Endodermal cell (in vitro differentiated cells): ENCODE results near the gene KCNIP4. TPM values are rescaled to one million over a fixed set of nuclear protein-coding genes. Genes with fewer than 3 reads are reported as not detected.

ENCODE experiments used
- DNase-seq: peaks from one replicate; pipeline ENCODE4 v3.0.0-alpha.2; 2017
- H3K27ac ChIP-seq: 2 replicates; pipeline ENCODE4 v1.5.1; 2013; ENCODE audit warnings: mild to moderate bottlenecking, low read depth, low read length, moderate library complexity
- H3K27me3 ChIP-seq: 2 replicates; pipeline ENCODE4 v1.6.1; 2013; ENCODE audit warnings: mild to moderate bottlenecking, low read length, moderate library complexity; ENCODE audit not compliant: insufficient read depth, control insufficient read depth, poor library complexity, severe bottlenecking
- H3K36me3 ChIP-seq: 2 replicates; pipeline ENCODE4 v1.7.0; 2013; ENCODE audit warnings: mild to moderate bottlenecking, low read length, moderate library complexity; ENCODE audit not compliant: control insufficient read depth, insufficient read depth
- H3K4me1 ChIP-seq: one replicate; pipeline ENCODE4 v1.7.0; 2013; ENCODE audit warnings: low read length; ENCODE audit not compliant: control insufficient read depth, insufficient read depth
- H3K4me3 ChIP-seq: 2 replicates; pipeline ENCODE4 v1.5.1; 2013; ENCODE audit warnings: mild to moderate bottlenecking, low read length, moderate library complexity
- H3K9ac ChIP-seq: 2 replicates; pipeline ENCODE4 v1.6.1; 2013; ENCODE audit warnings: mild to moderate bottlenecking, low read length, moderate library complexity; ENCODE audit not compliant: poor library complexity, severe bottlenecking; ENCODE audit errors: extremely low read depth
- H3K9me3 ChIP-seq: 2 replicates; pipeline ENCODE4 v1.6.1; 2013; ENCODE audit warnings: mild to moderate bottlenecking, low read length, moderate library complexity; ENCODE audit not compliant: control insufficient read depth
- H3K27ac Mint-ChIP-seq: 2 replicates; pipeline ENCODE4 v1.8.0; 2020; ENCODE audit warnings: mixed read lengths
- H3K27me3 Mint-ChIP-seq: 2 replicates; pipeline ENCODE4 v1.8.0; 2021; ENCODE audit warnings: mild to moderate bottlenecking, mixed read lengths; ENCODE audit not compliant: insufficient read depth
- H3K36me3 Mint-ChIP-seq: 2 replicates; pipeline ENCODE4 v1.8.0; 2020; ENCODE audit warnings: low read depth, mixed read lengths
- H3K4me1 Mint-ChIP-seq: 2 replicates; pipeline ENCODE4 v1.8.0; 2020; ENCODE audit warnings: mixed read lengths
- H3K4me3 Mint-ChIP-seq: 2 replicates; pipeline ENCODE4 v1.8.0; 2020; ENCODE audit warnings: mild to moderate bottlenecking, moderate library complexity, mixed read lengths
- H3K9me3 Mint-ChIP-seq: 2 replicates; pipeline ENCODE4 v1.8.0; 2020; ENCODE audit warnings: mild to moderate bottlenecking, mixed read lengths
- WGBS, 2 experiments: methylation state at CpG; one replicate each; pipeline versions ENCODE4 v1.1.5 to v1.1.7; 2013; ENCODE audit warnings: missing lambda C conversion rate in 2 of 2, mixed read lengths in 1 of 2; ENCODE audit not compliant: insufficient coverage in 1 of 2, insufficient read length in 1 of 2; 5-methylcytosine and 5-hydroxymethylcytosine counted together
- total RNA-seq, 2 donors: library from RNA; stranded (reverse); fragmentation: NEBNext Ultra II Directional in 1 of 2; extraction: Animal tissue kit (Norgen Biotek cat#: 25700) in 1 of 2; gene quantifications; 2 replicates in 1 of 2; 3 replicates in 1 of 2; pipeline ENCODE4 v1.2.1, GENCODE V29; 2021
- TF ChIP-seq, protein P1 (sequence below): fragments of 200-600 bp; sonication (generic); conservative IDR thresholded peaks from 2 replicates; pipeline ENCODE4 v1.5.0; 2021; ENCODE audit warnings: antibody characterized with exemption, mild to moderate bottlenecking

Gene KCNIP4
- total RNA-seq, 2 donors from 2014 or later: not detected

DNA sequence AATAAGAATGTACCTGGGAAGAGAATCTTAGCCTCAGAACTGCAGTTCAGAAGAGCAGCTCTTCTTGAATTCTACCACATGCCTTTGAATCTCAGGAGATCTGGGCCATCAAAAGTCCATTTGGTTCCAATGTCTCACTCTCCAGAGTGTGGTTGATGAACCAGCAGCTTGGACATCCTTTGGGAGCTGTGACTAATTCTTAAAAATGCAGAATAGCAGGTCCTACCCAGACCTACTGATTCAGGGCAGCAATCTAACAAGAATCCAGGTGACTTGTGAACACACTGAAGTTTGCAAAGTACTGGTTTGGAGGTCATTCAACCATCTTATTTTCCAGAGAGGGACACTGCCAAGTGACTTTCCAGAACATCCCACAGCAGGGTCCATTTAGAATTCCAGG is 1003.6 kb downstream of the KCNIP4 start:
- no peak overlapping the region for H3K27ac ChIP-seq

DNA sequence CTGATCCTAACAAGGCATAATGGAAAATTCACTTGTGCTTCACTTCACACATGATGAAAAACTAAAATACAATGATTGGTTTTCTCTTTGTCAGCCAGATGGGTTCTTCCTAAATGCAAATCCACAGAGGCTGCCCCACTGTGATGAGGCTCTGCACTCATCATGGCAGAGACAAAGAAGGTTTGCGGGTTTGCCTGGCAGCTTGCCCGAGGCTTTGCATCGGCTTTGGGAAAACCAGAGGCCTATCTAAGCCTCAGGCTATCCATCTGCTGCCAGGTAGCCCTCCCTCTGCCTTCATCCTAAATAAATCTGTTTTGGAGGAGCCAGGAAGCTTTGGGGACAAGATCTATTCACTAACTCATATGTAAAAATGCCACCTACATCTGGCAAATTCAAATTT is 1004.1 kb downstream of the KCNIP4 start:
- DNase-seq: no peak
- Mint-ChIP-seq H3K4me1 (no peaks in the 10 kb centered on the region), H3K9me3 (no peaks in the 10 kb centered on the region), H3K27me3 (no peaks in the 10 kb centered on the region), H3K27ac (no peak overlapping the region), H3K36me3 (no peaks in the 10 kb centered on the region), H3K4me3 (no peak overlapping the region)
- no peak overlapping the region for H3K4me3 ChIP-seq
- 93% methylated on average over 3 of the region's 3 CpGs; no CpG with 5 or more reads in 1 of the 2 experiments for WGBS, 2 experiments
- no peak overlapping the region for H3K27ac ChIP-seq
- TF ChIP-seq, protein P1, sequence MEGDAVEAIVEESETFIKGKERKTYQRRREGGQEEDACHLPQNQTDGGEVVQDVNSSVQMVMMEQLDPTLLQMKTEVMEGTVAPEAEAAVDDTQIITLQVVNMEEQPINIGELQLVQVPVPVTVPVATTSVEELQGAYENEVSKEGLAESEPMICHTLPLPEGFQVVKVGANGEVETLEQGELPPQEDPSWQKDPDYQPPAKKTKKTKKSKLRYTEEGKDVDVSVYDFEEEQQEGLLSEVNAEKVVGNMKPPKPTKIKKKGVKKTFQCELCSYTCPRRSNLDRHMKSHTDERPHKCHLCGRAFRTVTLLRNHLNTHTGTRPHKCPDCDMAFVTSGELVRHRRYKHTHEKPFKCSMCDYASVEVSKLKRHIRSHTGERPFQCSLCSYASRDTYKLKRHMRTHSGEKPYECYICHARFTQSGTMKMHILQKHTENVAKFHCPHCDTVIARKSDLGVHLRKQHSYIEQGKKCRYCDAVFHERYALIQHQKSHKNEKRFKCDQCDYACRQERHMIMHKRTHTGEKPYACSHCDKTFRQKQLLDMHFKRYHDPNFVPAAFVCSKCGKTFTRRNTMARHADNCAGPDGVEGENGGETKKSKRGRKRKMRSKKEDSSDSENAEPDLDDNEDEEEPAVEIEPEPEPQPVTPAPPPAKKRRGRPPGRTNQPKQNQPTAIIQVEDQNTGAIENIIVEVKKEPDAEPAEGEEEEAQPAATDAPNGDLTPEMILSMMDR: no peak
- no peak overlapping the region for H3K9ac ChIP-seq
- no peaks in the 10 kb centered on the region for H3K4me1 ChIP-seq
- no peaks in the 10 kb centered on the region for H3K36me3 ChIP-seq
- H3K27me3 ChIP-seq: no peaks in the 10 kb centered on the region
- no peaks in the 10 kb centered on the region for H3K9me3 ChIP-seq

More for the DNA sequence above, 1003.6 kb downstream of the KCNIP4 start:
- H3K27me3 ChIP-seq: no peaks in the 10 kb centered on the region
- Mint-ChIP-seq H3K36me3 (no peaks in the 10 kb centered on the region), H3K9me3 (no peaks in the 10 kb centered on the region), H3K27ac (no peak overlapping the region), H3K4me3 (no peak overlapping the region), H3K4me1 (no peaks in the 10 kb centered on the region), H3K27me3 (no peaks in the 10 kb centered on the region)
- H3K4me1 ChIP-seq: no peaks in the 10 kb centered on the region
- no peaks in the 10 kb centered on the region for H3K36me3 ChIP-seq
- TF ChIP-seq, protein P1: no peak
- H3K9me3 ChIP-seq: no peaks in the 10 kb centered on the region
- no peak overlapping the region for H3K4me3 ChIP-seq
- no peak for DNase-seq
- no peak overlapping the region for H3K9ac ChIP-seq

DNA sequence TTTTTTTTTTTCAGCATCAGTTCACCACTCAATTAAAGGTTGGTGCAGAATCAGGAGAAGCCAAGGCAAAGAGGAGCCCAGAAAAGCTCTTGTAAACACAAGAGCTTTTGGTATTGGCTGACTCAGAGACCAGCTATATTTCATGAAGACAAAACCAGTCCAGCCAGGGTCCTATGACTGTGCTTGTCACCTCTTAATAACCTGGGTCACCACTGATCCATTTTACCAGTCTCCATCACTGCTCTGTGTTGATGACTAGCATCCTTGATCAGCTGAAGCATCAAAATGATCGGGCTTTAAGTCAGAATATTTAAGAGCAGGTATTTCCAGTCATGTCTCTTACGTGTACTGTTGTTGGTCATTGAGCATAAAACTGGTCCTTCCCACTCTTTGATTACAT is 1010.4 kb downstream of the KCNIP4 start:
- Histone ChIP-seq H3K9ac (no peak overlapping the region), H3K27me3 (no peaks in the 10 kb centered on the region), H3K9me3 (no peaks in the 10 kb centered on the region), H3K36me3 (no peaks in the 10 kb centered on the region), H3K27ac (no peak overlapping the region), H3K4me3 (no peak overlapping the region), H3K4me1 (no peaks in the 10 kb centered on the region)
- DNase-seq: no peak
- TF ChIP-seq, protein P1: no peak
- Mint-ChIP-seq H3K9me3 (no peaks in the 10 kb centered on the region), H3K27ac (no peak overlapping the region), H3K36me3 (no peaks in the 10 kb centered on the region), H3K4me3 (no peak overlapping the region), H3K4me1 (no peaks in the 10 kb centered on the region), H3K27me3 (no peaks in the 10 kb centered on the region)
- 87 to 94% methylated on average over 2 of the region's 2 CpGs for WGBS, 2 experiments
